Adrenal gland (tissue), 5 donors: Measurements from ENCODE around the gene CSPG4.

ENCODE experiments used
- POLR2A ChIP-seq, 2 donors: fragments of 450-650 bp; IDR thresholded peaks; one replicate each; pipeline ENCODE4 v1.6.1; 2017; ENCODE audit warnings: antibody characterized with exemption in 2 of 2, mild to moderate bottlenecking in 2 of 2, moderate library complexity in 1 of 2
- TF ChIP-seq, protein P1 (sequence below), 6 experiments: fragments of 450-650 bp in 4 of 6; fragments of 200-600 bp in 2 of 6; sonication (generic) in 1 of 6; IDR thresholded peaks; 1 replicate in 5 of 6; 2 replicates in 1 of 6; pipeline versions ENCODE4 v1.5.1 to v1.8.0; 2016 to 2021; ENCODE audit warnings: antibody characterized with exemption in 6 of 6, mild to moderate bottlenecking in 2 of 6, moderate library complexity in 1 of 6
- donor health status: DM: no; HTN: no; CAD: no.

DNA sequence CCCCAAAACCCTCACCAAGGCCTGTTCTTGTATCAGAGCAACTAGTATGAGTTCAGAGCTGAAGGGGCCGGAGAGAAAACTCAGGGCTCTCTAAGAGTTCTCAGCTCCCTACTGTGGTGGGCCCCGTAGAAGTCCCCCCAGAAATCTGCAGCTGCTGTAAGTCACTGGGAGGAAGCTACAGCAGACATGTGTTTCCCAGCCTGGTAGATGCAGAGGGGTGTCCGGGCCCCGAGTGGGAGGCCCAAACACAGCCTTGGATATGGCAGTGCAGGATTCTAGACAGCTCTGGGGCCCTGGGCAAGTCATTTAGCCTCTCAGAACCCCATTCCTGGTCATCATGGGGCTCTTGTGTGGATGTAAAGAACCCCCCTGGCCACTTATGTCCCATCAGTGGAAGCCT lies 39.2 kb upstream of the CSPG4 start:
- TF ChIP-seq POLR2A (IDR thresholded peaks at IDR 0.05): no peak
- TF ChIP-seq, protein P1, sequence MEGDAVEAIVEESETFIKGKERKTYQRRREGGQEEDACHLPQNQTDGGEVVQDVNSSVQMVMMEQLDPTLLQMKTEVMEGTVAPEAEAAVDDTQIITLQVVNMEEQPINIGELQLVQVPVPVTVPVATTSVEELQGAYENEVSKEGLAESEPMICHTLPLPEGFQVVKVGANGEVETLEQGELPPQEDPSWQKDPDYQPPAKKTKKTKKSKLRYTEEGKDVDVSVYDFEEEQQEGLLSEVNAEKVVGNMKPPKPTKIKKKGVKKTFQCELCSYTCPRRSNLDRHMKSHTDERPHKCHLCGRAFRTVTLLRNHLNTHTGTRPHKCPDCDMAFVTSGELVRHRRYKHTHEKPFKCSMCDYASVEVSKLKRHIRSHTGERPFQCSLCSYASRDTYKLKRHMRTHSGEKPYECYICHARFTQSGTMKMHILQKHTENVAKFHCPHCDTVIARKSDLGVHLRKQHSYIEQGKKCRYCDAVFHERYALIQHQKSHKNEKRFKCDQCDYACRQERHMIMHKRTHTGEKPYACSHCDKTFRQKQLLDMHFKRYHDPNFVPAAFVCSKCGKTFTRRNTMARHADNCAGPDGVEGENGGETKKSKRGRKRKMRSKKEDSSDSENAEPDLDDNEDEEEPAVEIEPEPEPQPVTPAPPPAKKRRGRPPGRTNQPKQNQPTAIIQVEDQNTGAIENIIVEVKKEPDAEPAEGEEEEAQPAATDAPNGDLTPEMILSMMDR (IDR thresholded peaks at IDR 0.05): no peak
